ENCODE results near the gene POC1A. TPM values are rescaled to one million over a fixed set of nuclear protein-coding genes. Genes with fewer than 3 reads are reported as not detected.
"Not testable (repeated sequence)": the region's sequence is repeated elsewhere in the genome, so short reads cannot be mapped to it uniquely, and the experiment has no call there.

POC1A gene
- total RNA-seq, 8 experiments from 2014 or later = 1.2 to 13.2 (median 3.0) TPM

DNA sequence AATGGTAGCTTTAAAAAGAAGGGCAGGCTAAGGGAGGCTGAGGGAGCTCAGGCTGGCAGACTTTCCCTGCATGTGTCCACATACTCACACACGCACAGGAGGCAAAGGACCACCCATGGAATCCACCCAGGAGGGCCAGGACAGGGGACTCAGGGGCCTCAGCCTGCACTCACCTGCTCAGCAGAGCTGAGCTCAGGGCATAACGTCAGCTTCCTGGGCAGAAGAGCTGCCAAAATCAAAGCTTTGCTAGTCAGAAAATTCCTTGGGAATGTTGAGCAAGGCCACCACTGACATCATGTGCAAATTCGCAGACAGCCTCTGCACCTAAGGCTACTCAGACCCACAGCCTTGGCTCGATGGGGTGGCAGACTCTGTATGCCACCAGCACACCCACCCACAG is 27.3 kb upstream of the POC1A start:
- 0 to 80% (median 48%) methylated on average over 1 to 3 of the region's 4 CpGs; no CpG with 5 or more reads in 3 of the 10 experiments for WGBS, 10 experiments
- H3K4me3 ChIP-seq = no peak overlapping the region
- peak in 2 of 8 experiments; percentile 22 to 31 for ATAC-seq (replicated peaks in 6 of 8)
- H3K4me1 ChIP-seq (replicated peaks in 1 of 2) = peaks cover 8 to 11% of the 10 kb centered on the region in 2 donors
- in situ Hi-C loops (cut with MboI; ENCODE audit: low pct_unique_long_range_greater_than_20kb in 2 of 9, low sequenced_read_pairs in 9 of 9, unreplicated experiment in 9 of 9) = no loop called here
- H3K27ac ChIP-seq = no peak overlapping the region

DNA sequence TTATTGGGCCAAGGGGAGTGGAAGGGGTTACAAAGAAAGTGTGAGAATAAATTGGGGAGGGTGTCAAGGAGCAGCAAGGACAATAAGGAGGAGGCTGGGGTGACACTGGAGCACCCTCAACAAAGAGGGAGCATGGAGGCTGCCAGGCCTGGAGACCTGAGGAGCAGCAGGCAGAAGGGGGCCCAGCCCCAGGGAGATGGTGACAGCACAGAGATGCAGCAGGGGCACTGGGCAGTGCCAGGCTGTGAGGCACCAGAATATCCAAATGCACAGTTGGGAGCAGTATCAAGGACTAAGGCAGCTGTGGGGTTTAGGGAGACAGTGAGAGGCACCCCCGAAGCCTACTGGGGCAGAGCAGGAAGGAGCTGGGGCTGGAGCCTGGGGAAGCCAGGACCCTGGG is 24.3 kb upstream of the POC1A start:
- H3K27ac ChIP-seq = no peak overlapping the region
- WGBS, 10 experiments = 17 to 67% methylated on average over 1 of the region's 1 CpG; no CpG with 5 or more reads in 8 of the 10 experiments
- ATAC-seq (replicated peaks in 6 of 8) = no peak
- in situ Hi-C loops (cut with MboI; ENCODE audit: low pct_unique_long_range_greater_than_20kb in 2 of 9, low sequenced_read_pairs in 9 of 9, unreplicated experiment in 9 of 9) = no loop called here
- peaks cover 9 to 17% of the 10 kb centered on the region in 2 donors for H3K4me1 ChIP-seq (replicated peaks in 1 of 2)
- H3K4me3 ChIP-seq = no peak overlapping the region

DNA sequence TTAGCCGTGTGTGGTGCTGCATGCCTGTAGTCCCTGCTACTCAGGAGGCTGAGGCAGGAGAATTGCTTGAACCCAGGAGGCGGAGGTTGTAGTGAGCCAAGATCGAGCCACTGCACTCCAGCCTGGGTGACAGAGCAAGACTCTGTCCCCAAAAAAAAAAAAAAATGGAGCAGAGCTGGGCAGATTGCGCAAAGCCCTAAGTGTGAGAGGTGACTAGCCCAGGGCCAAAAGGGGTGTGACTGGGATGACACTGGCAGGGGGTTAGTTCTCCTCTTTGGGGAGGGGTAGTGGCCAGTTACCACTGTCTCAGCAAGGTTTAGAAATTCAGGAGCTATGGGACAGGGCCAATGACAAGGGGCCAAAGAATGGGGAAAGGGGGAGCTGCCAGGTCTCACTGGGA is 23.9 kb upstream of the POC1A start:
- ATAC-seq (replicated peaks in 6 of 8); H3K27ac ChIP-seq; H3K4me3 ChIP-seq; in situ Hi-C loops (cut with MboI; ENCODE audit: low pct_unique_long_range_greater_than_20kb in 2 of 9, low sequenced_read_pairs in 9 of 9, unreplicated experiment in 9 of 9): not testable (repeated sequence)
- 61 to 100% (median 94%) methylated on average over 1 to 3 of the region's 4 CpGs; no CpG with 5 or more reads in 3 of the 10 experiments for WGBS, 10 experiments
- H3K4me1 ChIP-seq (replicated peaks in 1 of 2) = peaks cover 9 to 17% of the 10 kb centered on the region in 2 donors

DNA sequence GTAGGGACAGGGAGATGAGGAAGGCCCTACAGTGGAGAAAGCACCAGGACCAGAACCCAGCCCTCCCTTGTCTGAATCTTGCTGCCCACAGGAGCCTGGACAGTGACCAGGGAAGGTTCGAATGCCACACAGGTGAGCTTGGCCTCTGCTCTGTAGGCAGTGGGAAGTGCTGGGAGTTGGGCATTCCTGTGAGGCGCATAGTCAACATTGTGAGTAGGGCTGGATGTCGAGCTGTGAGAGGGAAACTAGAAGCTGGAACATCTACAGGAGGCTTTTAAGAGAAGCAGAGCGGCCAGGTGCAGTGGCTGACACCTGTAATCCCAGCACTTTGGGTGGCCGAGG is 23.4 kb upstream of the POC1A start:
- Histone ChIP-seq H3K27ac (no peak overlapping the region), H3K4me1 (replicated peaks in 1 of 2) (peaks cover 9 to 17% of the 10 kb centered on the region in 2 donors), H3K4me3 (no peak overlapping the region)
- 59 to 92% (median 80%) methylated on average over 2 to 3 of the region's 5 CpGs; no CpG with 5 or more reads in 5 of the 10 experiments for WGBS, 10 experiments
- in situ Hi-C loops (cut with MboI; ENCODE audit: low pct_unique_long_range_greater_than_20kb in 2 of 9, low sequenced_read_pairs in 9 of 9, unreplicated experiment in 9 of 9) = no loop called here
- no peak for ATAC-seq (replicated peaks in 6 of 8)

DNA sequence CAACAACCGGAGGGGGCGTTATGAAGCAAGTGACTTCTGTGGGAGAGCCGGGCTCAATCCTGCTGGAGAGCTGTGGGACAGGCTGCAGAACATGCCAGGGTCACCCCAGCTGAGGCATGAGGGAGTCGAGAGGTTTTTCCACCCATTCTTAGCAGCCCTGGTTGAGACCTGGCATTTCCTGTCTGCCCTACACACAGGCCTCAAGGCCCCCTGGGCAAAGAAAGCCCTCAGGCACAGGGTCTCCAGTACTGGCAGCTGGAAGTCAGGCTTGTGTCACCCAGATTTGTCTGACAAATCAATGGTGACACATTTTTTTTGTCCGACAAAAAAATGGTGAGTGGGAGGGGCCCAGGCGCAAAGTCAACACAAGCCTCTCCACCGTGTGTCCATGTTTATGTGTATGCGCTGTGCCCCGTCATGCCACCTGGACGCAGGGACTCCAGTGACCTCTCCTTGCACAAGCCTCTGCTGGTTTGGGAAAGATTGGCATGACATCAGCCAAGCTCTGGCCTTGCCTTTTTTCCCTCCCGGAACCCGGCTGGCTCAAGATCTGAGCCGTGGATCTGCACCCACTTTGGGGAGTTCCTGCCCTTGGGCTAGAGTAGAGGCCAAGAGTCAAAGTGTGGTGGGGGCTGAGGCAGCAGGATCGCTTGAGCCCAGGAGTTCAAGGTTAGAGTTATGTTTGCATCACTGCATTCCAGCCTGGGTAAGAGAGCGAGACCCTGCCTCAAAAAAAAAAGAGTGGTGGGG is 22.9 kb upstream of the POC1A start:
- ATAC-seq (replicated peaks in 6 of 8) = peak in 5 of 8 experiments; percentile 21 to 51 (median 24)
- Histone ChIP-seq H3K4me3 (no peak overlapping the region), H3K4me1 (replicated peaks in 1 of 2) (peaks cover 9 to 17% of the 10 kb centered on the region in 2 donors), H3K27ac (no peak overlapping the region)
- in situ Hi-C loops (cut with MboI; ENCODE audit: low pct_unique_long_range_greater_than_20kb in 2 of 9, low sequenced_read_pairs in 9 of 9, unreplicated experiment in 9 of 9) = no loop called here
- whole genome bisulfite sequencing, 10 experiments = 69 to 100% (median 82%) methylated on average over 1 to 7 of the region's 15 CpGs; no CpG with 5 or more reads in 4 of the 10 experiments

DNA sequence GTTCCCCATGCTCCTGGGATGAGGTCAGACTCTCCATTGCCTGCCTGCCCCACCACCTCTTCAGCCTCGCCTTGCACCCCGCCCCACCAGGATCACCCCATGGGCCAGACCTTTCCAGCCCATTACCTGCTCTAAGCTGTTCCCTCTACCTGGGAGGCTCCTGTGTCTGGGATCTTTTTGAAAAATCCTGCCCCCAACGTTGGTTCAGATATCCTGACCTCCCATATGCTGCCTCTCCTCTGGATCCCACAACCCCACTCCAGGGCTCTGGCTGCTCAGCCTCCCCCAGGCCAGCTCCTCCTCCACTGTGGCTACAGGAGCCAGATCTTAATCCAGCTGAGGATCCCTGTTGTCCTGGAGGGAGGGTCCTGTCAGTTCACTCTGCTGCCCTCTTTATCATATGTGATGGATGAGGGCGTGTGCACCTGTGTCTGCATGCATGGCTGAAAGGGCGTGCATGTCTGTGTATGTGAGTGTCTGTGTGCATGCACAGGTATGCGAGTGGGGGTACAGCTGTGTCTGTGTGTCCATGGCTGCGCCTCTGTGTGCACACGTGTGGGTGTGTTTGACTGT is 22.0 kb upstream of the POC1A start:
- peak; percentile 11 to 83 (median 55) for ATAC-seq (replicated peaks in 6 of 8)
- 0 to 86% (median 70%) methylated on average over 1 to 3 of the region's 8 CpGs; no CpG with 5 or more reads in 5 of the 10 experiments for WGBS, 10 experiments
- Histone ChIP-seq H3K4me1 (replicated peaks in 1 of 2) (peaks cover 9 to 17% of the 10 kb centered on the region in 2 donors), H3K27ac (peak overlapping the region in 1 of 2 donors; percentile 59), H3K4me3 (no peak overlapping the region)
- in situ Hi-C loops (cut with MboI; ENCODE audit: low pct_unique_long_range_greater_than_20kb in 2 of 9, low sequenced_read_pairs in 9 of 9, unreplicated experiment in 9 of 9) = no loop called here

DNA sequence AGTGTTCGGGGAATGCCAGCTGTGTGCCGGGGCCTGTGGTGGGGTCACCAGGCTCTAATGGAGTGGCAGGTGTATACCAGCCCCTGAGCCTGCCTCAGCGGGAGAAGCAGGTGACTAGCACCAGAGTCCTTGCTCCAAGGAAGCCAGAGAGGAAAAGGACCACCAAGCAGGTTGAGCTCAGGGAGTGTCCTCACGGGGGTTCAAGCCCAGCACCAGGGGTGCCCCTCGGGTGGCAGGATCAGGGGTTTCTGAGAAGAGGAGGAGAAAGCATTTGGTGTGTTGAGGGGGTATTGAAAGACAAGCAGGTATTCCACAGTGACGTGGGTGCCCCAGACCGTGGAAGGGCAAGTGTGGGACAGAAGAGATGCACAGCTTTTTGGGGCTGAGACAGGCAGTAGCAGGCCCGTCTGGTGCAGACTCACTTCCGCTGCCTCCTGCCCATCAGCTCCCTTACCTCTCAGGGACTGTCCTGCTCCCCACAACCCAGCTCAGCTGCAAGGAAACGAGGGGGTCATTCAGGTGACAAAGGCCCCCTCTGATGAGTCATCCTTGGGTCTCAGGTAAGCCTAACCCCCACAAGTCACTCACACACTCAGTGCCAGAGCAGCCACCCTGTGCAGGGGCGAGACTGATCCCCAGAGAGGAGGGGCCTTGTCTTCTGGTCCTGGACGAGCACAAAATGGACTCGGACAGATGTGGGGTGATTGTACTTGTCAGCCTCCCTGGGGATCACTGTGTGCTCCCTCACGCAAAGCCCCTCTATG is 21.4 kb upstream of the POC1A start:
- Histone ChIP-seq H3K27ac (peak overlapping the region in 1 of 2 donors; percentile 59), H3K4me1 (replicated peaks in 1 of 2) (peaks cover 9 to 17% of the 10 kb centered on the region in 2 donors), H3K4me3 (no peak overlapping the region)
- in situ Hi-C loops (cut with MboI; ENCODE audit: low pct_unique_long_range_greater_than_20kb in 2 of 9, low sequenced_read_pairs in 9 of 9, unreplicated experiment in 9 of 9) = no loop called here
- no peak for ATAC-seq (replicated peaks in 6 of 8)
- WGBS, 10 experiments = 46 to 94% (median 73%) methylated on average over 1 to 4 of the region's 14 CpGs; no CpG with 5 or more reads in 3 of the 10 experiments

DNA sequence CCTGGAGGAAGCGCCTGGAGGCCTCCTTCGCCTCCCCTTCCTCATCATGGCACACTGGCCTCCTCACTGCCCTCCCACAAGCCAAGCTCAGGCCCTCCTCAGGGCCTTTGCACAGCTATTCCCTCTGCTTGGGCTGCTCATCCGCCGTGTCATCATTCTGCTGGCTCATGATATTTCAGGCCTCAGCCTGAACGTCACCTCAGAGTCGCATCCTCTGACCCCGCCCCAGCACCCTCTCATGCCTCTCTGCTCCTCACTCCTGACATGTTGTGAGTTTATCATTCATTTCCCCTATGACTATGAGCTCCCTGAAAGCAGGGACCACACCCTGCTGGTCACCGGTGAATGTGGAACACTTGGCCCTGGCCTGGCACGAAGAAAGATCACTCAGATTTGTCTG is 20.7 kb upstream of the POC1A start:
- in situ Hi-C loops (cut with MboI; ENCODE audit: low pct_unique_long_range_greater_than_20kb in 2 of 9, low sequenced_read_pairs in 9 of 9, unreplicated experiment in 9 of 9) = no loop called here
- WGBS, 10 experiments = 17 to 80% (median 73%) methylated on average over 1 to 5 of the region's 9 CpGs; no CpG with 5 or more reads in 7 of the 10 experiments
- Histone ChIP-seq H3K4me3 (no peak overlapping the region), H3K4me1 (replicated peaks in 1 of 2) (peaks cover 9 to 17% of the 10 kb centered on the region in 2 donors), H3K27ac (no peak overlapping the region)
- peak in 2 of 8 experiments; percentile 75 to 89 for ATAC-seq (replicated peaks in 6 of 8)

DNA sequence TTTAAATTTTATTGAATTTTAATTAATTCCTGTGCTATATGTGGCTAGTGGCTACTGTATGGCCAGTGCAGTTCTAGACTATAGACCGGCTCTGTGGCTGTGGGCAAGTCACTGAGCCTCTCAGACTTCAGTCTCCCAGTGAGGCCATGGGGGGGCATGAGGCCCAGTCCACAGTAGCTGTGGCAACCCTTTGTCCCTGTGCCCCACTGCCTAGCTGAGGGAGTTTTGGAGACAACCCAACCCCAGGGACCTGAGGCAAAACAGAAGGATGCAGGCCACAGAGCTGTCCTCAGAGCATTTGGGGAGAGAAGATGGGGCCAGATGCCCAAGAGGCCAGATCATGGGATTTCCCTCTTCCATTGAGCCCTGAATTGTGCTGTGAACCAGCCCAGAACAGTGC is 18.9 kb upstream of the POC1A start:
- WGBS, 10 experiments = 50 to 83% (median 82%) methylated on average over 1 of the region's 1 CpG; no CpG with 5 or more reads in 6 of the 10 experiments
- H3K27ac ChIP-seq = no peak overlapping the region
- peaks cover 9 to 17% of the 10 kb centered on the region in 2 donors for H3K4me1 ChIP-seq (replicated peaks in 1 of 2)
- in situ Hi-C loops (cut with MboI; ENCODE audit: low pct_unique_long_range_greater_than_20kb in 2 of 9, low sequenced_read_pairs in 9 of 9, unreplicated experiment in 9 of 9) = no loop called here
- H3K4me3 ChIP-seq = no peak overlapping the region
- no peak for ATAC-seq (replicated peaks in 6 of 8)

DNA sequence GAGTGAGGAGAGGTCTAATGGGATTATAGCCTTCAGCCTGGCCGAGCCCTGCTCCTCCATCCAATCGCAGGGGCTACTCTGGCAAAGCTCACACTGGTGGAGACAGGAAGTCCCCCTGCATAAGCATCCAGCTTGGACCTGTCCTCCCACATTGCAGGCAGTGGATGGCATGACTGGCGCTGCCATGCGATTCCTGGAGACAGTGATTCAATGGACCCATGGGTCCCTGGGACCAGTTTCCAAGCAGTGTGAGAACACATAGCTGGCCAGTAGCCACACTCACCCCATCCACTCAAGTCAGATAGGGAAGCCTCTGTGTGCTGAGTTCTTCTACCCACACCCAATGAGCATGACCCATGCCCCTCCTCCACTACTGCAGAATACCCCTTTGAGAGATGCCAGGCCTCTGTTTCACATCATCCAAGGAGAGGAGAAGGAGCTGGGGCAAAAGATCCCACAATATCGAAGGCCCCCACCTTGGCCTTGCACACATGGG is 18.1 kb upstream of the POC1A start:
- in situ Hi-C loops (cut with MboI; ENCODE audit: low pct_unique_long_range_greater_than_20kb in 2 of 9, low sequenced_read_pairs in 9 of 9, unreplicated experiment in 9 of 9) = no loop called here
- Histone ChIP-seq H3K27ac (no peak overlapping the region), H3K4me1 (replicated peaks in 1 of 2) (peaks cover 9 to 17% of the 10 kb centered on the region in 2 donors), H3K4me3 (no peak overlapping the region)
- no peak for ATAC-seq (replicated peaks in 6 of 8)
- 54 to 100% (median 81%) methylated on average over 1 to 4 of the region's 5 CpGs; no CpG with 5 or more reads in 5 of the 10 experiments for WGBS, 10 experiments

DNA sequence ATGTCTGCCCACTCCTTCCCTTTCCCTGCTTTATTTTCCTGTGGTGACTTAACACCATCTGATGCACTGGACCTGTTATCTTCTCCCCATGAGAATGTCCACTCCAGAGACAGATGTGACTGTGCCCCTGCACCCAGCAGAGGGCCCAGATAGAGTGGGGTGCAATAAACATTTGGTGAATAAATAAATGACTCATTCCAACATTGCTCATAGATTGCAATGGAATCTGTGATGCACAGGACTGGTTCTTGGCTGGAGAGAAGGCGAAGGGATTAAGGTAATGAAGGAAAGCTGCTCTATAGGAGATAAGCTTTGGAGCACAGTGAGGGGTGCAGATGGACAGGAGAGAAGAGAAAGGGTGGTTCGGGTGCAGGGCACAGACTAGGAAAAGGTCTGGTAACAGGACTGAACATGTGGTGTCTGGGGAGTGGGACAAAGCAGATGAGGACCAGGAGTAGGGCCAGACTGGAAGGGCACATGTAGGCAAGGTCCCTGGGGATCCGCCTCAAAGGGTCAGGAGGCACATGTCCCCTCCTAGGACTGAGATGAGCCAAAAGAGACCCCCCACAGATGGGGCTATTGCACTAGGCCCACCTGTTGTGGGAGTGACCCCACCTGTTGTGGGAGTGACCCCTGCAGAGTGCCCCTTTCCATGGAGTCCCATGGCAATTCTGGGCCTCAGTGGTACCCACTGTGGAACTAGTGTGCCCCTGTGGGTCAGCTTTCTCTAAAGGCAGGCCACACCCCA is 17.5 kb upstream of the POC1A start:
- in situ Hi-C loops (cut with MboI; ENCODE audit: low pct_unique_long_range_greater_than_20kb in 2 of 9, low sequenced_read_pairs in 9 of 9, unreplicated experiment in 9 of 9) = no loop called here
- H3K4me3 ChIP-seq = no peak overlapping the region
- H3K27ac ChIP-seq = no peak overlapping the region
- peak in 5 of 8 experiments; percentile 20 to 82 (median 42) for ATAC-seq (replicated peaks in 6 of 8)
- 25 to 80% (median 68%) methylated on average over 1 to 3 of the region's 3 CpGs; no CpG with 5 or more reads in 3 of the 10 experiments for WGBS, 10 experiments
- H3K4me1 ChIP-seq (replicated peaks in 1 of 2) = peaks cover 9 to 14% of the 10 kb centered on the region in 2 donors

DNA sequence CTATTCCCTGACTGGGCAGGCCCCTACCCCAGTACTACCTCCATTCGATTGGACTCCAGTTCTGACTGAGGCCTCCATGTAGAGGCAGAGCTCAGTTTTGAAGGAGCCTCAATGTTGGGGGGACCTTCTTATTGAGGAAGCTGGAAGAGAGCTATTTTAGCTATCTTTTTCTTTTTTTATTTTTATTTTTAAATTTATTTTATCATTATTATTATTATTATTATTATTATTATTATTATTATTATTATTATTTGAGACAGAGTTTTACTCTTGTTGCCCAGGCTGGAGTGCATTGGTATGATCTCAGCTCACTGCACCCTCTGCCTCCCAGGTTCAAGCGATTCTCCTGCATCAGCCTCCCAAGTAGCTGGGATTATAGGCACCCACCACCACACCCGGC is 16.0 kb upstream of the POC1A start:
- H3K4me3 ChIP-seq; in situ Hi-C loops (cut with MboI; ENCODE audit: low pct_unique_long_range_greater_than_20kb in 2 of 9, low sequenced_read_pairs in 9 of 9, unreplicated experiment in 9 of 9); H3K4me1 ChIP-seq (replicated peaks in 1 of 2); ATAC-seq (replicated peaks in 6 of 8); H3K27ac ChIP-seq: not testable (repeated sequence)
- WGBS, 10 experiments = 77 to 100% (median 95%) methylated on average over 1 to 3 of the region's 3 CpGs

Data from motor neuron (in vitro differentiated cells).